ENCODE results near the gene PLAGL2.
"Not testable (repeated sequence)": the region's sequence is repeated elsewhere in the genome, so short reads cannot be mapped to it uniquely, and the experiment has no call there.

The PLAGL2 gene, protein sequence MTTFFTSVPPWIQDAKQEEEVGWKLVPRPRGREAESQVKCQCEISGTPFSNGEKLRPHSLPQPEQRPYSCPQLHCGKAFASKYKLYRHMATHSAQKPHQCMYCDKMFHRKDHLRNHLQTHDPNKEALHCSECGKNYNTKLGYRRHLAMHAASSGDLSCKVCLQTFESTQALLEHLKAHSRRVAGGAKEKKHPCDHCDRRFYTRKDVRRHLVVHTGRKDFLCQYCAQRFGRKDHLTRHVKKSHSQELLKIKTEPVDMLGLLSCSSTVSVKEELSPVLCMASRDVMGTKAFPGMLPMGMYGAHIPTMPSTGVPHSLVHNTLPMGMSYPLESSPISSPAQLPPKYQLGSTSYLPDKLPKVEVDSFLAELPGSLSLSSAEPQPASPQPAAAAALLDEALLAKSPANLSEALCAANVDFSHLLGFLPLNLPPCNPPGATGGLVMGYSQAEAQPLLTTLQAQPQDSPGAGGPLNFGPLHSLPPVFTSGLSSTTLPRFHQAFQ

DNA sequence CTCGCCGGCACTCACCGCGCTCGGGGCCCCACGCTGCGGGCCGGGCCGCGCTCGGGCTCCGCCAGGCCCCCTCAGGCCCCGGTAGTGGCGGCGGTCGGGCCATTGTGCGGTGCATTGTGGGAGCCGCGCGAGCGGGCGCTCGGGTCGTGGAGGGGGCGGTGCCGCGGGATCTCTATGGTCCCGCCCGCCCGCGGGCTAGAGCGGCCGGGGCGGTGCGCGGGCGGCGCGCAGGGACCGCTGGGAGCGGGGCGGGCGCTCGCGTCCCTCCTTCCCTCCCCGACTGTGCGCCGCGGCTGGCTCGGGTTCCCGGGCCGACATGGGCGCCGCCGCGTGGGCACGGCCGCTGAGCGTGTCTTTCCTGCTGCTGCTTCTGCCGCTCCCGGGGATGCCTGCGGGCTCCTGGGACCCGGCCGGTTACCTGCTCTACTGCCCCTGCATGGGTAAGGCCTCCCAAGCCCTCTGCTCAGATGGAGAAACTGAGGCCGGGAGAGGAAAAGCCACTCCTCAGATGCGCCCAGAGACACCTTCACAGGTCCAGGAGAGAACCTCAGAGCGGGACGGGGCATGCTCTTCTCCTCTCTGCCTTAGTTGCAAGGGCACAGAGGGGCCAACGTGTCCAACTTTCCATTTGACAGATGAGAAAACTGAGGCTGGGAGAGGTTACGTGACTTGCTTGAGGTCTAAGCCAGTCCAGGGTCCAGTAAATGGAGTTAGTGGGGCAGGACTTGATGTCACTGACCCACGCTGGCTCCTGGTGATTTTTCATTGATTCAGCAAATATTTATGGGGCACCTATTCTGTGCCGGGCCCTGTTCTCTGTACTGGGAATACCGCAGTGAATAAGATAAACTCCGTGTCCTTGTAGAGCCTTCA is at the start of gene PLAGL2, which contains the start of gene POFUT1:
TSS of gene PLAGL2 (minus strand) at position 118 of the 873 bp plus-strand sequence. CDS start 5,565 bp downstream, outside the sequence.
TSS of gene POFUT1 (plus strand) at position 255 of the 873 bp plus-strand sequence. CDS start at position 317, 62 bp downstream.
- DNase-seq, result peak; percentile 80

GRCh38 chr20:32252189-32252588 is 44.6 kb upstream of the PLAGL2 start:
- DNase-seq, result no peak

DNA sequence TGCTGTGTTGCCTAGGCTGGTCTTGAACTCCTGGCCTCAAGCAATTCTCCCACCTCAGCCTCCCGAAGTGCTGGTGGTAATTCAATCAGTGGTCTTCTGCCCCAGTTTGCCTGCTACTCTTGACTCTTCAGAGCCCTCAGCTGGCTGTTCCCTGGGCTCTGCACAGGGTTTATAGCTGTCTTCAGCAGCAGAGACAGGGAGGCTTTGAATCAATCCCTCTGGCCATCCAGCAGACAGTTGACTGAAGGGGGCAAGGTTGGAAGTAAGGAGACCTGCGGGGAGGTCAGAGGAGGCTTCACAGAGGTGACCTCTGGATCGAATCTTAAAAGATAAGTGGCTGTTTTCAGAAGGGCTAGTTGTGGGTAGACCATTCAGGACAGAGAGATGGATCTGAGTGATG is 43.9 kb upstream of the PLAGL2 start:
- no peak for DNase-seq

GRCh38 chr20:32249030-32249738 is 41.6 kb upstream of the PLAGL2 start:
- DNase-seq, result no peak

DNA sequence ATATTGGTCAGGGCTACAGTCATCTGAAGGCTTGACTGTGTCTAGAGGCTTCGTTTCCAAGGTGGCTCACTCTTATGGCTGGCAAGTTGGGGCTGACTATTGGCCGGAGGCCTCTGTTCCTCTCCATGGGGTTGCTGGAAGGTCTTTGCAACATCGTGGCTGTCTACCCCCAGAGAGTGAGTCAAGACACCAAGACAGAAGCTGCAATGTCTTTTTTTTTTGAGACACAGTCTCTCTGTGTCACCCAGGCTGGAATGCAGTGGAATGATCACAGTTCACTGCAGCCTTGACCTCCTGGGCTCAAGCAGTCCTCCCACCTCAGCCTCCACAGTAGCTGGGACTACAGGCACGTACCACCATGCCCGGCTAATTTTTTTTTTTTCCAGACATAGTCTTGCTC is 40.5 kb upstream of the PLAGL2 start:
- DNase-seq, result no peak

DNA sequence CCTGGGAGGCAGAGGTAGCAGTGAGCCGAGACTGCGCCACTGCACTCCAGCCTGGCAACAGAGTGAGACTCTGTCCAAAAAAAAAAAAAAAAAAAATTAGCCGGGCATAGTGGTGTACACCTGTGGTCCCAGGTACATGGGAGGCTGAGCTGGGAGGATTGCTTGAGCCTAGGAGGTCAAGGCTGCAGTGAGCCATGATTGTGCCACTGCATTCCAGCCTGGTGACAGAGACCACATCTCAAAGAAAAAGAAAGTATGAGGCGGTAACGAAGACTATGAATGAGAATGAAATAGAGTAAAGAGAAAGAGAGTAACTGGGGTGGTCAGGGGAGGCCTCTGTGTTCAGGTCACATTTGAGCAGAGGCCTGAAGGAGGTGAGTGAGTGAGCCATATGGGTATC is 38.7 kb upstream of the PLAGL2 start:
- not testable (repeated sequence) for DNase-seq

GRCh38 chr20:32244959-32245358 is 37.4 kb upstream of the PLAGL2 start:
- DNase-seq, result no peak

DNA sequence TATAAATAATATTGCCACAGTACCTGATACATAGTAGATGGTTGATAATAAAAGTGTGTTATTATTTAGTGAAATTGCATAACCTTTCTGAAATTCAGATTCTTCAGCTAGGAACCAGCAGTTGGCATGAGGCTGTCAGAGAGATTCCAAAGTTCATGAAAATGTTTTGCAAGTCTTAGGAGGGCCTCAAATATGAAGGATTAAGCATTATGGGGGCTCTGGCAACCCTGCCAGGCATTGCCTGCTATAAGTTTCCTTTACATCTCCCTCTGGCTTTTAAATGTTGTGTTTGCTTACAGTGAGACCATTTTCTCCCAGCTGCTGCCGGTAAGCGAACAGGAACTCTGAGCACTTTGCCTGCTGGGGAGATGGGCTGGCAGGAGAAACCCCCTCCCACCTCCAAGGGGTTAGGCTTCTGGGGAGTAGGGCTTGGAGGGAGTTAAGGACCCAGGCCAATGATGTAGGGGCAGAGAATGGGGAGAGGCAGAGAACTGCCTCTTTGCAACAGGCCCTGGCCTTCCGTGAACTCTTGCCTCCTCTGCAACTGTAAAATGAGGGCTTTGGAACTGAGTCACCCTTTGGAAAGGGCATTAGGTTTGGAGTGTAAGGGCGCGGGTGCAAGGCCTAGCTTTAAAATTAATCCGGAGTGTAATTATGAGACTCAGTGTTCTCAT is 36.7 kb upstream of the PLAGL2 start:
- no peak for DNase-seq

GRCh38 chr20:32241807-32242206 is 34.3 kb upstream of the PLAGL2 start:
- DNase-seq, result no peak

GRCh38 chr20:32240205-32240604 is 32.7 kb upstream of the PLAGL2 start:
- no peak for DNase-seq

GRCh38 chr20:32238483-32239425 is 31.2 kb upstream of the PLAGL2 start:
- DNase-seq, result no peak

GRCh38 chr20:32237419-32237818 is 29.9 kb upstream of the PLAGL2 start:
- DNase-seq, result no peak

DNA sequence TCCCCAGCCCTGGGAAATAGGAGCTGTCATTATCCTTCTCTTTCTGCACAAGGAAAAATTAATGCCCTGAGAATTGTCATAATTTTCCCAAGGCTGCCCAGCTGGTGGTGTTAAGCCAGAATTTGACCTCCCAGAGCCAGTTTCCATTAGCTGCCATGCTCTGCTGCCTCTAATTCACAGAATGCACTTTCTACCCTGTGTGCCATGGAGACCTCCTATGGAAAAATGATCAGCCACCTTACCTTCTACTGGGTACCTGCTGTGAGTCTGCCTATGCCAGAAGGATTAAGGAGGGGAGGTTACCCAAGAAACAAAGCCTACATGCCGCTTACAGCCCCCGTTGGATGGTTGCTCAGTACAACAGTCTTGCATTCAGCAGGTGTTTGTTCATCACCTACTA is 29.3 kb upstream of the PLAGL2 start:
- DNase-seq, result no peak

- DNase-seq, result no peak
These were observed 28.5 kb upstream of the PLAGL2 start for GRCh38 chr20:32236048-32236533.

DNA sequence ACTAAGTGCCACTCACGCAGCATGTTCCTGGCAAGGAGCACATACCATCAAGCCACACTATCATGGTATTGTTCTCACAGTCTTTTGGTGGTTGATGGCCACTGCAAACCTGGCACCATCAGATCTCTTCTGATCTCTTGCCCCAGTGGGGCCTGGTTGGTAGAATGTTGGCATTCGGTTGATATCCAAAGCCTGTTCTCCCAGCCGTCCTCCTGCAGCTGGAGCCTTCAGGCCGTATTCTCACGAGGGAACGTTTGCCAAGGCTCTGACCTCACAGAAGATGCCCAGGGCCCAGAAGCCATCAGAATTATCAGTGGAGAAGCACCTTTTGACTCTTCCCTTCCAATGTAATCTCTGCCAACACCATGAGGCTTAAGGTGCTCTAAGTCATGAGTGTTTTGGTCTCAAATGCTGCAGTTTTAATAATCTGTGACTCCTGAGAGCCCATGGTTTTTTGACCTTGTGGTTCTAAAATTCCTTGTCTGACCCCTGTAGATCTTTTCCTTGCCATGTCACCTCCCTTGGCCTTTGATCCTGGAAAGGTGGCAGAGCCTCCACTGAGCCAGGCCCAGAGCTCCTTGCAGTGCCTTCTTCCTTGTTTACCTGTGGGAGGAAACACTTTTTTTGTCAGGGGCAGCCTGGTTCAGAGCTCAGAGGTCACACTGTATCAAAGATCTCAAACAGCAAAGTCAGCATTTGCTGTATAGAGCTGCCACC is 27.9 kb upstream of the PLAGL2 start:
- no peak for DNase-seq

DNA sequence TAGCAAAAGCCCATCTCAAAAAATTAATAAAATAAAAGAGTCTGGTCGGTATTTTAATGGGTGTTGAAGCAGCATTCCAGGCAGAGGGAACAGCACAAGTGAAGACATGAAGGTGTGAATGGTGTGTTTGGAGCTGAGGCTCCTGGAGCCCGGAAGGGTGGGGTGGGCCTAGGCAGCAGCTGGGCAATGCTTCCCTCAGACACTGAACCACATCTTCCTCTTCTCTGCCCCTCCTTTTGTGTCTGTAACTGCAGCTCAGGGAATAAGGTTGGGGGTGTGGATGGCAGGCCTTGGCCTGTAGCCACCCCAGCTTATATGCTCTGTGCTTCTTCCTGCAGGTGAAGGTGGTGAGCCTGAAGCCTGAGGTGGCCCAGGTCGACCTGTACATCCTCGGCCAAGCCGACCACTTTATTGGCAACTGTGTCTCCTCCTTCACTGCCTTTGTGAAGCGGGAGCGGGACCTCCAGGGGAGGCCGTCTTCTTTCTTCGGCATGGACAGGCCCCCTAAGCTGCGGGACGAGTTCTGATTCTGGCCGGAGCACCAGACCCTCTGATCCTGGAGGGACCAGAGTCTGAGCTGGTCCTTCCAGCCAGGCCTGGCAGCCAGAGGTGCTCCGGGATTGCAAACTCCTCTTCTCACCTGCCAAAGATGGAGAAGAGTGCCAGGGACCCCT is 26.7 kb upstream of the PLAGL2 start:
- DNase-seq, result no peak

GRCh38 chr20:32233286-32233685 is 25.7 kb upstream of the PLAGL2 start:
- DNase-seq, result no peak

DNA sequence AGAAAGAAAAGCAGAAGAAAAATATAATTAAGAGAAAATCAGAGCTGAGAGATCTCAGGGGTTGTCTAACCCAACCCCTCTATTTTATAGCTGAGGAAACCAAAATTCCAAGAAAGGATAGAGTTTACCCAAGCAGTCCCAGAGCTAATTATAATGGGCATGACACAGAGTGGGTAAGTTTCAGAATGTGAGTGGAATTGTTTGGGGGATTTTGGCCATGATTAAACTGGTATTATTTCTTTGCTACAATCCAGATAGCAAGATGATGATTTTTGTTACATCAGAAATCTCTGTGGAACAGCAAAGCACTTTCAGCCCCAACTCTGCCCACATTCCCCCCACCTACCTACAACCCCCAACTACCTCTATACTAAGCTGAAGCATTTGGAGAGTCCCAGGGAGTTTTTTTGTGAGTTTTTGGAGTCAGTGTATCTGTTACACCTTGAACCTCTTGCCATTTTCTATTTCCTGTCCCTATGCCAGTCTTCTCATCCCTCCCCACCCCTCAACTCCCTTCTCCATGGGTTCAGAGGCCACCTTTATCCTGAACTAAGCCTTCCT is 24.9 kb upstream of the PLAGL2 start:
- DNase-seq, result no peak

- no peak for DNase-seq
These were observed 24.3 kb upstream of the PLAGL2 start for GRCh38 chr20:32231847-32232246.
